Stimulated activated CD8-positive, alpha-beta memory T cell treated with anti-CD3 and anti-CD28 coated beads, Interleukin-15, amount 100 ng/mL, for 4 hours (primary cell): Measurements from ENCODE around the gene XPC.
A peak's percentile ranks its signal among the peaks of the same experiment; 100 is the strongest.
"Not testable (repeated sequence)": the region's sequence is repeated elsewhere in the genome, so short reads cannot be mapped to it uniquely, and the experiment has no call there.

Experiments used
- DNase-seq, 2 donors: peaks; one replicate each; pipeline ENCODE4 v3.0.0-alpha.2; 2020; ENCODE audit warnings: low read depth in 2 of 2

The XPC gene

GRCh38 chr3:14178247-14179113, at the start of gene XPC, which contains the start of gene LSM3:
Gene XPC (minus strand): TSS chr3:14178601. CDS start chr3:14178568, 33 bp downstream.
Gene LSM3 (plus strand): TSS chr3:14178817. CDS start chr3:14178861, 44 bp downstream.
- peak; percentile 94 for DNase-seq

GRCh38 chr3:14227856-14228255, 49.5 kb upstream of the XPC start:
- DNase-seq: no peak

GRCh38 chr3:14226351-14226750, 48.0 kb upstream of the XPC start:
- DNase-seq: not testable (repeated sequence)

GRCh38 chr3:14225421-14225820, 47.0 kb upstream of the XPC start:
- DNase-seq: no peak

GRCh38 chr3:14224895-14225294, 46.5 kb upstream of the XPC start:
- no peak for DNase-seq

DNA sequence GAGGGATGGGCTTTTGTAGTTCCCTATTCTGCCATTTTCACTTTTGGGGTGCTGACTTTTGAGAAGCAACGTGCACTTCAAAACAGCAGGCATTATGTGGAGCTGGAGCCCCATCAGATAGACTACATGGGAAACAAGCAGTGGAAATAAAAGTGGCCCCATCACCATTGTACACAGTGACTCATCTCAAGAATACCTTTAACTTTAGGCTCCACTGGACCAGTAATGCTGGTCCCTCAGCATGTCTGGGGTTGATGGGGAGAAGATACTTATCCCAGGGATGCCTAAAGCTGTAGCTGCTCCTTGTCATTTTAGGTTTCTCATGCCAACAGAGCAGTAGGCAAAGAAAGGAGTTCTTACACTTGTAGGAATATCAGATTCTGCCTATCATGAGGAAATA, 45.2 kb upstream of the XPC start:
- no peak for DNase-seq

DNA sequence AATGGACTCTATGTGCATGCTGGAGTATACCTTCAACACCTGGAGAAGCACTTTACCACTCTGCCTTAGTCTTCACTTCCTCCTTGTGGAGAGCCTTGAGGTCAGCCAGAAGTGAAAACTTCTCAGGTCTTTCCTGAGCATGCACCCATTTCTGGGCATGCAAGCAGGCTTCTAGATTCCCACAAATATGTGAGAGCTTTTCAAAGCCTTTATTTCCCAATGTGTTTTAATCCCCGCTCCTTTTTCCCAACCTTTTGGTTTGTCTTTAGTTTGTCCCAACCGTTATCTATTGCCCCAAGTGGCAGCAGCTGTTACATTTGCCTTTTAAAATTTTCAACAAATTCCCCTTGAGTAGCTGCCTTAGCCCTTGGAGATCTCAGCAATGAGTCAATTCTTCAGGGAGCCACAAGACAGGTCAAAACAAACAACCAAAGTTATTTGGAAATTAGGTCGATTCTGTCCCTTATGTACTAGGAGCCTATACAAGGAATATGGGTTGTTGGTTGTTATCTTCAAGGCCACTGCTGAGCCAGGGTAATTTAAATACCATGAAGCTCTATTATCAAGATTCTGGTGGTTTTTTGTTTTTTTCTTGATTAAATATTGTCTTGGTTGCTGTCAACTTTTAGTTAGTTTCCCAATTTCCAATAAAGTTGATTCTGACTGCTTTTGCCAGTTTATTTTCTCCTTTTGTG, 44.6 kb upstream of the XPC start:
- DNase-seq: no peak

DNA sequence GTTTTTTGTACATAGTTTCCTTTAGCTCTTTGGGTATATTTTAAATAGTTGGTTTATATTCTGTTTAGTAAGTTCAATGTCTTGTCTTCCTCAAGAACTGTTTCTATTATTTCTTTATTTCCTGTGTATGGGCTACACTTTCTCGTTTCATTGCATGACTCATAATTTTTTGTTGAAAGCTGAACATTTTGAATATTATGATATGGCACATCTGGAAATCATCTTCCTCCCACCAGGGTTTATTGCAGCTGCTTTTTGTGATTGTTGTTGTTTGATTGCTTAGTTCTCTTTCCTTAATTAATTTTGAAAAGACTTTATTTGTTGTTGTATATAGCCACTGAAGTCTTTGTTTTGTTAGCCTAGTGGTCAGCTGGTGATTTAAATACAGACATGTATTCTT, 44.1 kb upstream of the XPC start:
- DNase-seq: no peak

GRCh38 chr3:14221902-14222301, 43.5 kb upstream of the XPC start:
- DNase-seq: no peak

DNA sequence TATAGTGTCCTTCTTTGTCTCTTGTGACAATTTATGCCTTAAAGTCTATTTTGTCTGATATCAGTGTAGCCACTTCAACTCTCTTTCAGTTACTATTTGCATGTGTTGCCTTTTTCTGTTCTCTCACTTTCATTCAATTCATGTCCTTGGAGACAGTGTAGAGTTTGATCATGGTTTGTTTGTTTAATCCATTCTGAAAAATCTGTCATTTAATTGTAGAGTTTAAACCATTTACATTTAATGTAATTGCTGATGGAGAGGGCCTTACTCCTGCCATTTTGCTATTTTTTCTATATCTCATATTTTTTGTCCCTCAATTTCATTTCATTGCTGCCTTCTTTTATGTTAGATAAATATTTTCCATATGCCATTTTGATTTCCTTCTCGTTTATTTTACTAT, 42.5 kb upstream of the XPC start:
- DNase-seq: no peak

DNA sequence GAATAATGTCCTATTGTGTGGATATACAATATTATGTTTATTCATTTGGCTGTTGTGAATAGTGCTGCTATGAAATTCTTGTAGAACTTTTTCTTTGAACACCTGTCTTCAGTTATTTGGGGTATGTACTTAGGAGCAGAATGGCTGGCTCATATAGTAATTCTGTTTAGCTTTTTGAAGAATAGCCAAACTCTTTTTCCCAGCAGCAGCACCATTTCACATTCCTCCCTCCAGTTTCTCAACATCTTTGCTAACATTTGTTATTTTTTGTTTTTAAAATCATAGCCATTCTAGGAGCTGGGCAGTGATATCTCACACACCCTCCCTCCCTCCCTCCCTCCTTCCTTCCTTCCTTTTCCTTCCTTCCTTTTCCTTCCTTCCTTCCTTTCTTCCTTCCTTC, 40.0 kb upstream of the XPC start:
- DNase-seq: no peak

- DNase-seq: peak in 1 of 2 donors; percentile 24
These were observed 38.1 kb upstream of the XPC start for GRCh38 chr3:14216257-14217048.

DNA sequence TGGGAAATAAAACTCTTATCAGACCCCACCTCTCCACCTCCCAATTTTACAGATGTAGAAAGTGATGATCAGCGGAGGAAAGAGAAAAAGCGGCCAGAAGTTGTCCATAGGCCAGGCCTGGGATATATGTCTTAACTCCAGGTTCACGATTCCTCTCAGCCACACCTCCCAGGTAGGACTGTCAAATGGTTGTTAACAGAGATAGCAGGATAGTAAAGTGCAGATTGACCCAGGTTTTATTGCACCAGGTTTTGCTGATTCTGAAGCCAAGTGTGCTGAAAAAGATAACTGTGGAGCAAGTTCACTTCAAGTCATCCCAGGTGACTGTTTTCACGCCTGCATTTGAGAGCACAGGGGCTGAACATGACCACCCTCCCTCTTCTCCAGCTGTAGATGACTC, 36.4 kb upstream of the XPC start:
- DNase-seq: no peak

GRCh38 chr3:14213066-14213774, 34.8 kb upstream of the XPC start:
- DNase-seq: no peak

DNA sequence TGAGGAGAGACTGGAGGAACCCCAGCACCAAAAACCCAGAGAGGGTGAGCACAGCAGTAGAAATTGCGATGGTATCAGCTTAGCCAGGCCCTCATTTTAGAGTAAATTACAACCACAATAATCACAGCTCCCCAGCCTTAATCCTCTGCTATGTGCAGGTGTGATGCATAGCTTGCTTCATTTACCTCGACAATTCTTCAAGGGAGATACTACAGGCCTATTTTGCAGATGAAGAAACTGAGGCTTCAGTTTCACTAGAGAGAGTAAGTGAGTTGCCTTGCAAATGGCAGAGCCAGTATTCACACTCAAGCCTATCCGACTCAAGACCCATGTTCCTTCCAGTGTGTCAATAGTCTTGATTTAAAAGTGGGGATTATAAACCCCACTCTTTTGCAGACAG, 33.6 kb upstream of the XPC start:
- no peak for DNase-seq

GRCh38 chr3:14211621-14212020, 33.2 kb upstream of the XPC start:
- no peak for DNase-seq

GRCh38 chr3:14210843-14211594, 32.6 kb upstream of the XPC start:
- no peak for DNase-seq

GRCh38 chr3:14210290-14210688, 31.9 kb upstream of the XPC start:
- DNase-seq: no peak

DNA sequence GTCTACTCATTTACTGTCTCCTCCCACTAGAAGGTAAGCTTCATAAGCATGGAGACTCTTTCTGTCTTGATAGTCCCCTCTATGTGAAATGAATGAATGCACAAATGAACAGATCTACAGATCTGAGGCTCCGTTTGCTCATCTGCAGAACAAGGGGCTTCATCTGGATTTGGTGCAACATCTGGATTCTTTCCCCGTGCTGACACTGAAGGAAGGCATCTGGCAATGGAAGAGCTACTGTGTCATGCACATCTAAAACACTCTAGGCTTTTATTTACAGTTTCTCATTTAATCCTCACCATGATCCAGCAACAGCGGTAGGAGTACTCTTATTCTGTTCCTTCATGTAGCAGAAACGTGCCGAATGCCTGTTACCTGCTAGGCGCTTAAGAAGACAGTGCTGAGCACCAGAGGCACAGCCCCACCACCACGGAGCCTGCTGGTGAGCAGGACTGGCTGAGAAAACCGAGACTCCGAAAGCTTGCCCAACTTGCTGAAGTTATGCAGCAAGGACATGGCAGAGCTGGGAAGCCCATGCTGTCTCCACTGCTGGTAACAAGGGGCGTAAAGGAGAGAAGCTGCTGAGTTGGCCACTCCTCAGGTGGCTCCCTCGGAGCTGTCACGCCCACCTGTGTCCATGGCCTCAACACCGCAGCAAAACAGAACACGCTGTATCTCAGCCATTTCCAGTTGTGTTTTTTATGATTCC, 31.3 kb upstream of the XPC start:
- DNase-seq: no peak

DNA sequence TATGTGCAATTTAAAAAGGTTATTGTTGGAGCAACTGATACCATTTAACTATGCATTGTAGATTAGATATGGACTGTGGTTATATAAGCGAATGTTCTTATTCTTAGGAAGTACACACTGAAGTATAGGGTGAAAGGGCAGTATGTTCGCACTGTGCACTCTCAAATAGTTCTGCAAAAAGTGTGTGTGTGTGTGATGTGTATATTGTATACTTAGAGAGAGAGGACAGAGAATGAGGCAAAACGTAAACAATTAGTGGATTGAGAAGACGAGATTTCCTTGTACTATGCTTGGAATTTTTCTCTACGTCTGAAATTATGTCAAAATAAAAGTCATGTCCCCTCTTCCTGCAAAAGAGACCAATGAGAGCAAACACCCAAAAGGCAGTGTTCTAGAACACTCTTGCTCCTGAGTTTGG, 30.6 kb upstream of the XPC start:
- no peak for DNase-seq
